ENCODE measurements around the gene DOCK4. TPM values are rescaled to one million over a fixed set of nuclear protein-coding genes. Genes with fewer than 3 reads are reported as not detected.

The DOCK4 gene
- polyA plus RNA-seq, 1 donor from 2014 or later: not detected

- Mint-ChIP-seq H3K9me3 (no peaks in the 10 kb centered on the region), H3K27me3 (no peaks in the 10 kb centered on the region), H3K4me1 (peaks cover 2 to 6% (median 4%) of the 10 kb centered on the region in 3 donors), H3K27ac (no peak overlapping the region), H3K4me3 (no peak overlapping the region), H3K36me3 (no peaks in the 10 kb centered on the region)
These were observed 116.6 kb downstream of the DOCK4 start for GRCh38 chr7:112089551-112089950.

GRCh38 chr7:112088484-112089016 is 117.6 kb downstream of the DOCK4 start:
- Mint-ChIP-seq H3K4me1 (peaks cover 12 to 16% (median 12%) of the 10 kb centered on the region in 3 donors), H3K27me3 (no peaks in the 10 kb centered on the region), H3K27ac (no peak overlapping the region), H3K36me3 (no peaks in the 10 kb centered on the region), H3K4me3 (no peak overlapping the region), H3K9me3 (no peaks in the 10 kb centered on the region)

GRCh38 chr7:112086496-112087254 is 119.5 kb downstream of the DOCK4 start:
- Mint-ChIP-seq H3K36me3 (no peaks in the 10 kb centered on the region), H3K9me3 (peaks cover 0 to 1% (median 0%) of the 10 kb centered on the region in 3 donors), H3K4me1 (peaks cover 12 to 21% (median 14%) of the 10 kb centered on the region in 3 donors), H3K27ac (no peak overlapping the region), H3K4me3 (no peak overlapping the region), H3K27me3 (no peaks in the 10 kb centered on the region)

GRCh38 chr7:112084520-112084971 is 121.7 kb downstream of the DOCK4 start:
- H3K4me1 Mint-ChIP-seq: peaks cover 26 to 36% (median 27%) of the 10 kb centered on the region in 3 donors
- peaks cover 1% of the 10 kb centered on the region for H3K27me3 Mint-ChIP-seq
- peak overlapping the region in 1 of 4 donors; percentile 50 for H3K4me3 Mint-ChIP-seq
- no peak overlapping the region for H3K27ac Mint-ChIP-seq
- H3K36me3 Mint-ChIP-seq: no peaks in the 10 kb centered on the region
- H3K9me3 Mint-ChIP-seq: peaks cover 0 to 1% (median 0%) of the 10 kb centered on the region in 3 donors

GRCh38 chr7:112083776-112084355 is 122.3 kb downstream of the DOCK4 start:
- Mint-ChIP-seq H3K4me3 (peak overlapping the region in 1 of 4 donors; percentile 57), H3K27ac (no peak overlapping the region), H3K4me1 (peaks cover 28 to 40% (median 30%) of the 10 kb centered on the region in 3 donors), H3K36me3 (no peaks in the 10 kb centered on the region), H3K9me3 (peaks cover 0 to 1% (median 0%) of the 10 kb centered on the region in 3 donors), H3K27me3 (peaks cover 1% of the 10 kb centered on the region)

GRCh38 chr7:112082306-112082705 is 123.9 kb downstream of the DOCK4 start:
- Mint-ChIP-seq H3K4me1 (peaks cover 28 to 40% (median 30%) of the 10 kb centered on the region in 3 donors), H3K27me3 (peaks cover 1% of the 10 kb centered on the region), H3K4me3 (no peak overlapping the region), H3K9me3 (peaks cover 0 to 1% (median 0%) of the 10 kb centered on the region in 3 donors), H3K36me3 (no peaks in the 10 kb centered on the region), H3K27ac (no peak overlapping the region)

GRCh38 chr7:112081778-112082177 is 124.4 kb downstream of the DOCK4 start:
- Mint-ChIP-seq H3K36me3 (no peaks in the 10 kb centered on the region), H3K27me3 (peaks cover 1% of the 10 kb centered on the region), H3K27ac (peak overlapping the region in 1 of 3 donors; percentile 11), H3K9me3 (peaks cover 0 to 1% (median 0%) of the 10 kb centered on the region in 3 donors), H3K4me1 (peaks cover 28 to 40% (median 30%) of the 10 kb centered on the region in 3 donors), H3K4me3 (peak overlapping the region in 1 of 4 donors; percentile 30)

- Mint-ChIP-seq H3K27me3 (peaks cover 1% of the 10 kb centered on the region), H3K36me3 (no peaks in the 10 kb centered on the region), H3K4me1 (peaks cover 28 to 40% (median 30%) of the 10 kb centered on the region in 3 donors), H3K27ac (peak overlapping the region in 2 of 3 donors; percentile 64 to 73), H3K4me3 (peak overlapping the region; percentile 10 to 84 (median 47)), H3K9me3 (peaks cover 0 to 1% (median 0%) of the 10 kb centered on the region in 3 donors)
These were observed 125.2 kb downstream of the DOCK4 start for GRCh38 chr7:112080978-112081377.

- Mint-ChIP-seq H3K4me1 (peaks cover 28 to 40% (median 30%) of the 10 kb centered on the region in 3 donors), H3K36me3 (no peaks in the 10 kb centered on the region), H3K27me3 (peaks cover 2% of the 10 kb centered on the region), H3K9me3 (peaks cover 0 to 1% (median 0%) of the 10 kb centered on the region in 3 donors), H3K4me3 (peak overlapping the region; percentile 10 to 84 (median 47)), H3K27ac (peak overlapping the region in 2 of 3 donors; percentile 72 to 73)
These were observed 125.8 kb downstream of the DOCK4 start for GRCh38 chr7:112080441-112080840.

GRCh38 chr7:112079673-112080072 is 126.5 kb downstream of the DOCK4 start:
- Mint-ChIP-seq H3K27me3 (peaks cover 5% of the 10 kb centered on the region), H3K9me3 (peaks cover 0 to 1% (median 0%) of the 10 kb centered on the region in 3 donors), H3K4me3 (no peak overlapping the region), H3K36me3 (no peaks in the 10 kb centered on the region), H3K27ac (no peak overlapping the region), H3K4me1 (peaks cover 25 to 35% (median 29%) of the 10 kb centered on the region in 3 donors)

- H3K4me1 Mint-ChIP-seq: peaks cover 20 to 29% (median 24%) of the 10 kb centered on the region in 3 donors
- H3K36me3 Mint-ChIP-seq: no peaks in the 10 kb centered on the region
- H3K4me3 Mint-ChIP-seq: peak overlapping the region in 1 of 4 donors; percentile 17
- peaks cover 5% of the 10 kb centered on the region for H3K27me3 Mint-ChIP-seq
- no peak overlapping the region for H3K27ac Mint-ChIP-seq
- peaks cover 0 to 1% (median 0%) of the 10 kb centered on the region in 3 donors for H3K9me3 Mint-ChIP-seq
These were observed 127.1 kb downstream of the DOCK4 start for GRCh38 chr7:112079122-112079521.

GRCh38 chr7:112076324-112076723 is 129.9 kb downstream of the DOCK4 start:
- Mint-ChIP-seq H3K27me3 (peaks cover 5% of the 10 kb centered on the region), H3K27ac (no peak overlapping the region), H3K9me3 (no peaks in the 10 kb centered on the region), H3K36me3 (no peaks in the 10 kb centered on the region), H3K4me1 (peaks cover 15 to 18% (median 16%) of the 10 kb centered on the region in 3 donors), H3K4me3 (no peak overlapping the region)

GRCh38 chr7:112074464-112074863 is 131.7 kb downstream of the DOCK4 start:
- no peak overlapping the region for H3K27ac Mint-ChIP-seq
- H3K27me3 Mint-ChIP-seq: peaks cover 4% of the 10 kb centered on the region
- H3K4me3 Mint-ChIP-seq: no peak overlapping the region
- H3K36me3 Mint-ChIP-seq: no peaks in the 10 kb centered on the region
- peaks cover 2 to 3% (median 2%) of the 10 kb centered on the region in 3 donors for H3K4me1 Mint-ChIP-seq
- H3K9me3 Mint-ChIP-seq: no peaks in the 10 kb centered on the region

GRCh38 chr7:112073530-112073929 is 132.7 kb downstream of the DOCK4 start:
- no peak overlapping the region for H3K4me3 Mint-ChIP-seq
- peaks cover 4% of the 10 kb centered on the region for H3K27me3 Mint-ChIP-seq
- no peaks in the 10 kb centered on the region for H3K36me3 Mint-ChIP-seq
- no peak overlapping the region for H3K27ac Mint-ChIP-seq
- H3K9me3 Mint-ChIP-seq: no peaks in the 10 kb centered on the region
- H3K4me1 Mint-ChIP-seq: no peaks in the 10 kb centered on the region
